Kidney capillary endothelial cell (primary cell): ENCODE data around the gene IP6K2.
A peak's percentile ranks its signal among the peaks of the same experiment; 100 is the strongest.

Experiments used
- DNase-seq: peaks from one replicate; pipeline ENCODE4 v3.0.0-alpha.2; 2018; ENCODE audit warnings: low spot score

The IP6K2 gene

GRCh38 chr3:48688737-48689075 is 28.3 kb downstream of the IP6K2 start:
- DNase-seq = no peak

DNA sequence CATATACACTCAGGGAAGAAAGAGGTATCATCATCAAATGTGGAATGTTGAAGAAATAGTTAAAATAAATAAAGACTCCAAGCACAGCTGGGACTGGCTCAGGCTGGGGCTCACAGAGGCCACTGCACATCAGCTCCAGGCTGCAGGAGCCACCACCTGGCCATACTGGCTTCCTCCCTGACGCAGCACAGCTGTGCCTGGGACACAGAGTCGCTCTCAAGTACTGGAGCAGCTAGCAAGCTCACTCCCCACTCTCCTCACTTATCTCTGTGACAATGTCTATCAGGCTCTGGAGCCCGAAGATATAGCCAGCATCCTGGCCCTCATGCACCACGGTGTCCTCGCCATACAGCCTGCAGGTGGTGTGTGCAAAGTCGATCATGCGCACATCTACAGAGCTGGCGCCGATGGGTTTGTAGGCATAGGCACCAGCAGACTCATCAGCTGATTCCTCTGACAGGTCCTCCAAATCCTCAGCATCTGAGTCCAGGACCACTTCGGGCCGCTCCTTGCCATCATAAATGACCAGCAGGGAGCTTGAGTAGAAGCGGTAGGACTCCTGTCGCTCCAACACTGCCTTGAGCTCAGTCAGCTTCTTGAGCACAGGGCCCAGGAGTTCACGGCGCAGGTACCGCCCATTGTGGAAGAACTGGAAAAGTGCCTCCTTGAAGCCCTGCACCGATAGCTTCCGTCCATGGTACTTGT is 28.8 kb downstream of the IP6K2 start:
- DNase-seq = no peak

- no peak for DNase-seq
Observed at GRCh38 chr3:48687220-48687678, 29.8 kb downstream of the IP6K2 start.

- DNase-seq = no peak
Observed at GRCh38 chr3:48686538-48687219, 30.3 kb downstream of the IP6K2 start.

- peak; percentile 86 for DNase-seq
Observed at GRCh38 chr3:48685603-48686511, 31.2 kb downstream of the IP6K2 start, which contains the start of gene NCKIPSD. Gene NCKIPSD, minus strand, starts transcription at chr3:48685915. Its CDS starts 108 bp downstream, at chr3:48685807.

- no peak for DNase-seq
Observed at GRCh38 chr3:48685293-48685602, 31.8 kb downstream of the IP6K2 start.

DNA sequence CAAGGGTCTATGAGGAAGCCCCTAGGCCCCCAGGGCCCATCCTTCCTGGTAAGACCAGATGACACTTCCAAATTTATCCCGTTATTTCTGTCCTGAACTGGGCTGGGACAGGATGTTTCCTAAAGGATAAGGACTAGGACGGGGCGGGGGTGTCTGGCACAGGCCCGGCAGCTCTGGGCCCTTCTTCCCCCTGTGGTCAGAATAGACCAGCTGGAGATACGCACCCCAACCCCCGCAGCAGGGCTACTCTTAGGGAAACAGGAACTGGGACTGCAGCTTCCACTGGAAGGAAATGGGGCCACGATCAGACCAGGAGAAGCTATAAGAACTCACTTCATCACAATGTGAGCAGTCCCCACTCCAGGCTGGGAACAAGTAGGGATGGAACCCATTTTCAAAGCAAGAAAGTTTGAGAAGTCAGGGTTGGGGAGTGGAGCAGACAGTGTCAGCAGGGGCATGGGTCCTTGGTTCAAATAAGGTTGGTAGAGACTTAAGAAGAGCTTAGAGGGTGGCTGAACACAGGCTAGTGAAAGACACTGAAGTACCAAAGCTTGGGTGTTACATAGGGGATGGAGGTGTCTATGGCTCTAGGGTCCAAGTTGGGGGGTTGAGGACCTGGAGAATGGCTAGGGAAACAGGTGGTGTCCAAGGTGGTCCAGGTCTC is 32.4 kb downstream of the IP6K2 start:
- DNase-seq = no peak

DNA sequence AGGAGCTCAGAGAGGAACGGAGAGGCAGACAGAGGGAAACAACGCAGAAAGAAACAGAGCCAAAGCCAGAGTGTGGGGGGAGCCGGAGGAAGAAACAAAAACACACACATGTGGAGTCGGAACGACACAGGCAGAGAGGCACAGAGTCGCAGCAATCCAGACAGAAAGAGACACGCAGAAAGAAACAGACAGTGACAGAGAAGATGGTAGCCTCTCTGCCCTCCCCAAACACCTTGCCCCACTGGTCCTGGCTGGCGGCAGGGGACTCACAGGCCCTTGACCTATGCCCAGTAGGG is 33.0 kb downstream of the IP6K2 start:
- DNase-seq = no peak

- DNase-seq = no peak
Observed at GRCh38 chr3:48682786-48683185, 34.2 kb downstream of the IP6K2 start.

GRCh38 chr3:48681974-48682610 is 34.9 kb downstream of the IP6K2 start:
- no peak for DNase-seq

GRCh38 chr3:48681541-48681880 is 35.5 kb downstream of the IP6K2 start:
- no peak for DNase-seq

GRCh38 chr3:48680811-48681540 is 36.0 kb downstream of the IP6K2 start:
- no peak for DNase-seq

DNA sequence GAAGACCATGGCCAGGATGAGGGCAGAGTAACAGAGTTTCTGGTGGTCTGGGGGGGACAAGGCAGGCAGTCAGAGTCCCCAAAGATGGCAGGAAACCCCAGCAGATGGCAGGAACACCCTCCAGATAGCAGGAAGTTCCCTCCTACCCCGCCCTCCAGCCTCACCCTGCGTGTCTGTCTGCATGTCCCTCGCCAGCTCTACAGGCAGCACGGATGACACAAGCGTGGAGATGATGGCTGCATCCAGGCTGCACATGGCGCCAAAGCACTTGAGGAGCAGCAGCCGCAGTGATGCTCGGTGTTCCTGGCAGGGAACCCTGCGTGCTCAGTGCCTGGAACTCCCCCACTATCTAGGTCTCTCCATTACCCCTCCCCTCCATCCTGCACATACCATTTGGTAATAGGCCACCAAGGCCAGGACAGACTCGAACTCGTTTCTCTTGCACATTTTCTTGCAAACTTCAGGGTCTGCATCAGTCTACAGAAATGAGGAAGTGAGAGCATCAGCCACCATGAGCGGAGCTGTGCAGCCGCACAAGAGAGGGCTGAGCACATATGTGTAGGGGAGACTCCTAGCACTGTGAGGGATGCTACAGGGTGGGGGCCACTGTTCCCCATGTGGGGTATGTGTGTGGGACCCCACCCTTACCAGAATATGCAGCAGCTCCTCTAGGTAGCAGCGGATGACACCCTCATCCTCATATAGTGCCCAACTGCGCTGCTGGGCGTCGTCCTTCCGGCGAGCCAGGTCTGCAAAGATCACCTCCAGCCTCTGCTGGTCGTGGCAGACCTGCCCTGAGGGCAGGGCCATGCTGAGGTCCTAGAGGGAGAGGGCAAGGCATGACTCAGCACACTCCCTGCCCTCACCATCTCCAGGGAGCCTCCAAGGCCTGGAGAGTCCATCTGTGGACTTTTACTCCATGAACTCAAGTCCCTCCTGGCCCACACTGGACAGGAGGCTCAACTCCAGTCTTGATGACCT is 37.3 kb downstream of the IP6K2 start:
- DNase-seq = no peak

- DNase-seq = no peak
Observed at GRCh38 chr3:48678566-48679380, 38.2 kb downstream of the IP6K2 start.

GRCh38 chr3:48678056-48678455 is 39.0 kb downstream of the IP6K2 start:
- DNase-seq = no peak

DNA sequence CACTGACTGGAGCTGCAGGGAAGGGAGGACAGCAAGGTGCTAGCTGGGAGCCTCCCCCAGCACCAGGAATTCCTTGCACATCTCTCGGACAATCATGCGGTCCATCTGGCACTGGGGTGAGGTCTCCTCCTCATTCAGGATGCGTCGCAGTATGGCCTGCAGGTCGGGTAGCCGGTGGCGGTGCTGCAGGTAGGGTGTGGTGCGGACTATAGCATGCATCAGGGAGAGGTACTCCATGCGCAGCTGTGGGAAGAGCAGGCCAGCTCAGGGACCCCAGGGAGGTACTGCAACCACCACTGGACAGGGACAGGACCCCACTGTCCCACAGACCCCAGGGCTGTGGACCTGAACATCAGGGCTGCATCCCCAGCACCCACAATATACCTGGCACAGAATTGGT is 42.5 kb downstream of the IP6K2 start:
- DNase-seq = no peak

DNA sequence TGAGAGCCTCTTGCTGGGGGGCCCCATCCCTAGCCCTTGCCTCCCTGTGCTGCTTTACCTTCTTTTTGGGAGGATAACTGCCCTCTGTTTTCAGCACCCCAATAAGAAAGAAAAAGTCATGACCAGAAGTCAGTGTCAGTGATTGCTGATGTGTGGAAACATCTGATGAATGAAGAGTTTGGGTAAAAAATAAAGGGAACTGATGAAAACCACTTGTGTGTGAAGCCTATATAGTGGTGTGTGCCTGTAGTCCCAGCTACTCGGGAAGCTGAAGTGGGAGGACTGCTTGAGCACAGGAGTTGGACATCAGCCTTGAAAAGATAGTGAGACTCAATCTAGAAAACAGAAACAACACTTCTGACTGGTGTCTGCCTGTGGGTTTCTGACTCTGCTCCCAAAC is 44.5 kb downstream of the IP6K2 start:
- no peak for DNase-seq

GRCh38 chr3:48664929-48665328 is 52.1 kb downstream of the IP6K2 start:
- DNase-seq = no peak

DNA sequence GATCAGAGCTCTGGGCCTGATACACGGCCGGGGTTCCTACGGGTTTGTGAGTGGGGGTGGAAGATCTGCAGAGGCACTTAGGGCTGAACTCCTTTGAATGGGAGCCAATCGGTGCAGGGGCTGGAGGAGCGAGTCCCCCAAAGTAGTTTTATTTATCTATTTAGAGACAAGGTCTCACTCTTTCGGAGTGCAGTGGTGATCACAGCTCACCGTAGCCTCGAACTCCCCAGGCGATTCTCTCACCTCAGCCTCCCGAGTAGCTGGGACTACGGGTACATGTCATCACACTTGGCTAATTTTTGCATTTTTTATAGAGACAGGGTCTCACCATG is 52.7 kb downstream of the IP6K2 start:
- no peak for DNase-seq
